Kidney (tissue), 14 donors: ENCODE measurements around the gene LRRC34. TPM values are rescaled to one million over a fixed set of nuclear protein-coding genes. Genes with fewer than 3 reads are reported as not detected.

Experiments used
- DNase-seq, 5 donors: peaks; one replicate each; pipeline ENCODE4 v3.0.0-alpha.2; 2013 to 2020
- FAIRE-seq: peaks from 2 replicates; lab custom pipeline; 2012; peaks lifted over from hg19 to GRCh38; lab: Jason Lieb, UNC
- H3K27ac ChIP-seq, 2 donors: one replicate each; pipeline ENCODE4 v1.7.0; 2013; ENCODE audit warnings: low read depth in 2 of 2, low read length in 2 of 2, inconsistent platforms in 1 of 2
- H3K27me3 ChIP-seq: one replicate; pipeline ENCODE4 v1.7.1; 2013; ENCODE audit warnings: low read length, inconsistent platforms; ENCODE audit not compliant: control insufficient read depth, insufficient read depth
- H3K36me3 ChIP-seq, 3 donors: one replicate each; pipeline versions ENCODE4 v1.7.0 to v1.7.1; 2013; ENCODE audit warnings: low read length in 3 of 3, control low read depth in 1 of 3, inconsistent platforms in 1 of 3; ENCODE audit not compliant: insufficient read depth in 3 of 3, control insufficient read depth in 2 of 3
- H3K4me1 ChIP-seq, 3 donors: one replicate each; pipeline versions ENCODE4 v1.7.0 to v1.7.1; 2013; ENCODE audit warnings: low read length in 3 of 3, inconsistent platforms in 1 of 3, low read depth in 1 of 3; ENCODE audit not compliant: control insufficient read depth in 2 of 3, insufficient read depth in 2 of 3
- H3K4me3 ChIP-seq, 3 donors: one replicate each; pipeline versions ENCODE4 v1.7.0 to v1.8.1; 2013; ENCODE audit warnings: low read length in 3 of 3, control low read depth in 1 of 3, inconsistent platforms in 1 of 3
- H3K9ac ChIP-seq, 3 donors: one replicate each; pipeline versions ENCODE4 v1.7.0 to v1.7.1; 2013; ENCODE audit warnings: low read length in 3 of 3, control low read depth in 1 of 3, inconsistent platforms in 1 of 3
- H3K9me3 ChIP-seq, 3 donors: one replicate each; pipeline versions ENCODE4 v1.7.0 to v1.7.1; 2013; ENCODE audit warnings: low read length in 3 of 3, control low read depth in 1 of 3, inconsistent platforms in 1 of 3; ENCODE audit not compliant: control insufficient read depth in 2 of 3, insufficient read depth in 1 of 3
- intact Hi-C: fragments of 100-400 bp; cut with DNase I; formaldehyde crosslinking; loops from one replicate; pipeline ENCODE4 v1.11.1; 2022
- polyA plus RNA-seq: library from polyadenylated mRNA; stranded (reverse); fragments of 350-450 nt; fragmentation: Illumina TruSeq; extraction: RNeasy Lipid Tissue Mini Kit (QIAGEN cat#74804); gene quantifications from one replicate; pipeline ENCODE4 v1.2.3, GENCODE V29; 2014; ENCODE audit warnings: low read depth, low replicate concordance; ENCODE audit not compliant: insufficient read depth
- total RNA-seq: library from RNA; stranded (reverse); fragmentation: NEBNext Ultra II Directional; extraction: Animal tissue kit (Norgen Biotek cat#: 25700); gene quantifications from one replicate; pipeline ENCODE4 v1.2.1, GENCODE V29; 2021
- TF ChIP-seq, protein P1 (sequence below): IDR thresholded peaks from 3 replicates; pipeline ENCODE4 v1.5.1; 2012; ENCODE audit warnings: mild to moderate bottlenecking, moderate library complexity, borderline replicate concordance; ENCODE audit not compliant: insufficient read depth; ENCODE audit errors: extremely low read depth
- donor health status: control.
- donor health status: control.
- donor health status: control.
- donor health status: control.
- donor health status: control.
- donor health status: DM: yes; HTN: yes; CAD: no.
- donor health status: Normal renal cell carcinoma (clear cell type).

LRRC34 gene
- total and polyA plus RNA-seq, 2 donors from 2014 or later: 4.0 to 5.7 TPM

DNA sequence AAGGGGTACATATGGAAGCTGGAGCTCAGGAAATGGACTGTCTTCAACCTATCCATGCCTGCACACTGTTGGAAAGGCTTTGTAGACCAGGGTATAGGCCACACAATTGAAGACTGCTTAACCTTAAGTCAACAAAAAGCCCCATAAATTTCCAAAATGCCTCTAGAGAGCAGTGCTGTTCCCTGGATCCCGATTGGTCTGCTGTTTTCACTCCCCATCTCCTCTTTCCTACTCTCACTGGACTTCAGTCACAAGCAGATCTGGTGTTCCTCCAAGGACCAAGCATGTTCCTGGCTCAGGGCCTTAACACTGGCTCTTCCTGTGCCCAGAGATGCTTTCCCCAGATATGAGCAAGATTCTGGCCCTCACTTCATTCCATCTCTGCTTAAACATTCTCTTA, 22.8 kb upstream of the LRRC34 start:
- intact Hi-C loops: no loop called here
- TF ChIP-seq, protein P1, sequence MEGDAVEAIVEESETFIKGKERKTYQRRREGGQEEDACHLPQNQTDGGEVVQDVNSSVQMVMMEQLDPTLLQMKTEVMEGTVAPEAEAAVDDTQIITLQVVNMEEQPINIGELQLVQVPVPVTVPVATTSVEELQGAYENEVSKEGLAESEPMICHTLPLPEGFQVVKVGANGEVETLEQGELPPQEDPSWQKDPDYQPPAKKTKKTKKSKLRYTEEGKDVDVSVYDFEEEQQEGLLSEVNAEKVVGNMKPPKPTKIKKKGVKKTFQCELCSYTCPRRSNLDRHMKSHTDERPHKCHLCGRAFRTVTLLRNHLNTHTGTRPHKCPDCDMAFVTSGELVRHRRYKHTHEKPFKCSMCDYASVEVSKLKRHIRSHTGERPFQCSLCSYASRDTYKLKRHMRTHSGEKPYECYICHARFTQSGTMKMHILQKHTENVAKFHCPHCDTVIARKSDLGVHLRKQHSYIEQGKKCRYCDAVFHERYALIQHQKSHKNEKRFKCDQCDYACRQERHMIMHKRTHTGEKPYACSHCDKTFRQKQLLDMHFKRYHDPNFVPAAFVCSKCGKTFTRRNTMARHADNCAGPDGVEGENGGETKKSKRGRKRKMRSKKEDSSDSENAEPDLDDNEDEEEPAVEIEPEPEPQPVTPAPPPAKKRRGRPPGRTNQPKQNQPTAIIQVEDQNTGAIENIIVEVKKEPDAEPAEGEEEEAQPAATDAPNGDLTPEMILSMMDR: no peak
- FAIRE-seq: no peak

DNA sequence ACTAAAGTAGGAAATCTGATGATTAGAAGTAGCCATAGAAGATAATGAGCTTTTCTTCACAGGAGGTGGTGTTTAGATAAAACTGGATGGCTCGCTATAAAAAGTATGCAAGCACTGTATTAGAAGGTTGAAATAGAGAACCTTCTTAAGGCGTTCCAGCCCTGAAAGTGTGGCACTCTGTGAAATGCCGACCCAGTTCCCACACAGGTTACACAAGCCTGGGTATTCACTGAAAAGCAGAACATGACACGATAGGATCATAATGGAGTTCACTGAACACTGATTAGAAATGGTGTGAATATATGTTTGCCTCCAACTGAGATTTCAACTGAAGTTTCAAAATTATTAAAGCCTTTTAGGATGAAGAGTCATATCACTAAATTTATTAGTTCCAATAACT, 15.0 kb upstream of the LRRC34 start:
- no peak overlapping the region for H3K9ac ChIP-seq
- no peaks in the 10 kb centered on the region for H3K9me3 ChIP-seq
- H3K27ac ChIP-seq: no peak overlapping the region
- H3K36me3 ChIP-seq: no peaks in the 10 kb centered on the region
- no peaks in the 10 kb centered on the region for H3K4me1 ChIP-seq
- FAIRE-seq (no peak), DNase-seq (no peak)
- intact Hi-C loops: no loop called here
- H3K27me3 ChIP-seq: no peaks in the 10 kb centered on the region
- TF ChIP-seq, protein P1: no peak
- no peak overlapping the region for H3K4me3 ChIP-seq

More for the DNA sequence above, 22.8 kb upstream of the LRRC34 start:
- Histone ChIP-seq H3K27me3 (no peaks in the 10 kb centered on the region), H3K36me3 (no peaks in the 10 kb centered on the region), H3K4me1 (no peaks in the 10 kb centered on the region), H3K9ac (no peak overlapping the region), H3K4me3 (no peak overlapping the region), H3K9me3 (no peaks in the 10 kb centered on the region), H3K27ac (no peak overlapping the region)
- no peak for DNase-seq

DNA sequence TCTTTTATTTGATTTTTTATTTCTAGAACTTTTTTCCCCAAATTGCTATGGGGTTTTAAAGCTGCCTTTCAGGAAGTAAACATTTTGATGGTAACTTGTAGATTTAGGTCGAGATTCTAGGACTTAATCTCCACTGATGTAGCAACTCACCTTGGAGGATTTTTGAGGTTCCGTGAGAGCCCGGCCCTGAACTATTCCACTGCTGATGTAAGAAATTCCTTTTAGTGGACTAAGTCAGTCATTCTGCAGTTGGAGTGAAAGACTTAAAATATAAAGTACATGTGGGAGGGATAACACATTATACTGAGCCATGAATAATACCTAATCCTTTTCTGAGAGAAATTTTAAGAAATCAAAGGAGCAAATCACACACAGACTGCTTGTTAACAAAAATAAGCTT, 12.6 kb upstream of the LRRC34 start:
- no peak for DNase-seq
- TF ChIP-seq, protein P1: no peak

DNA sequence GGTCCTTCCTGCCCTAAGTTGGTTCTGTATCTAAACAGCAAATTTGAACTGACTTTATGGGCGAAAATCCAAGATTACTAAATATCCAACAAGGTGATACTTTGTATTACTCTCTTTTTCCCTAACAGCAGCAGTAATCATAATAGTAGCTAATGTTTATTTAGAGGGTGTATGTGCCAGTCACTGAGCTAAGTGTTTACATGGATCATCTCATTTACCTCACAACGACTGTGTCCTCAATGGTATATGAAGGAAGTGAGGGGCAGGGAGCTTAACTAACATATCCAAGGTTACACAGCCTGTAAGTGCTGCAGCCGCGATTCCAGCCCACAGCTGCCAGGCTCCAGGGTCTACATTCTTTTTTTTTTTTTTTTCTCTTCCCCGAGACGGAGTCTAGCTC, 10.3 kb upstream of the LRRC34 start:
- intact Hi-C loops: no loop called here
- FAIRE-seq: no peak
- Histone ChIP-seq H3K27me3 (no peaks in the 10 kb centered on the region), H3K36me3 (no peaks in the 10 kb centered on the region), H3K9me3 (no peaks in the 10 kb centered on the region), H3K27ac (no peak overlapping the region), H3K4me1 (no peaks in the 10 kb centered on the region), H3K9ac (no peak overlapping the region), H3K4me3 (no peak overlapping the region)
- TF ChIP-seq, protein P1: no peak
- DNase-seq: no peak

More for the DNA sequence above, 12.6 kb upstream of the LRRC34 start:
- intact Hi-C loops: no loop called here
- H3K36me3 ChIP-seq: no peaks in the 10 kb centered on the region
- no peak overlapping the region for H3K27ac ChIP-seq
- no peak overlapping the region for H3K4me3 ChIP-seq
- no peaks in the 10 kb centered on the region for H3K4me1 ChIP-seq
- H3K9me3 ChIP-seq: no peaks in the 10 kb centered on the region
- FAIRE-seq: no peak
- H3K9ac ChIP-seq: no peak overlapping the region
- no peaks in the 10 kb centered on the region for H3K27me3 ChIP-seq
